Suprapubic skin (tissue), 4 donors: ENCODE results near the gene CLCN5. TPM values are rescaled to one million over a fixed set of nuclear protein-coding genes. Genes with fewer than 3 reads are reported as not detected.

Experiments used
- DNase-seq, 2 donors: peaks; one replicate each; pipeline ENCODE4 v3.0.0-alpha.2; 2019; ENCODE audit warnings: low spot score in 2 of 2
- H3K27ac ChIP-seq: fragments of 200-600 bp; sonication (generic); one replicate; pipeline ENCODE4 v1.5.1; 2019
- H3K27me3 ChIP-seq: fragments of 200-600 bp; sonication (generic); one replicate; pipeline ENCODE4 v1.5.1; 2019
- H3K36me3 ChIP-seq: fragments of 200-600 bp; sonication (generic); one replicate; pipeline ENCODE4 v1.5.1; 2019
- H3K4me1 ChIP-seq: fragments of 200-600 bp; sonication (generic); one replicate; pipeline ENCODE4 v1.5.1; 2019
- H3K4me3 ChIP-seq: fragments of 200-600 bp; sonication (generic); one replicate; pipeline ENCODE4 v1.5.1; 2019; ENCODE audit warnings: mild to moderate bottlenecking
- H3K9me3 ChIP-seq: fragments of 200-600 bp; sonication (generic); one replicate; pipeline ENCODE4 v1.5.1; 2019
- EP300 ChIP-seq: sonication (generic); formaldehyde crosslinking; IDR thresholded peaks from one replicate; pipeline ENCODE4 v1.6.1; 2017; ENCODE audit warnings: antibody characterized with exemption
- POLR2A ChIP-seq, 2 donors: fragments of 450-650 bp; IDR thresholded peaks; one replicate each; pipeline ENCODE4 v1.6.1; 2017; ENCODE audit warnings: antibody characterized with exemption in 2 of 2, mild to moderate bottlenecking in 2 of 2, moderate library complexity in 2 of 2
- POLR2AphosphoS5 ChIP-seq, 3 donors: sonication (generic); formaldehyde crosslinking; IDR thresholded peaks; one replicate each; pipeline ENCODE4 v1.6.1; 2017; ENCODE audit warnings: antibody characterized with exemption in 3 of 3
- WGBS: methylation state at CpG from one replicate; pipeline ENCODE4 v1.1.5; 2018; 5-methylcytosine and 5-hydroxymethylcytosine counted together
- total RNA-seq, 4 donors: library from RNA; depleted of rRNA; stranded (reverse); fragments of >200 nt; gene quantifications; one replicate each; pipeline ENCODE4 v1.1.0, GENCODE V29; 2016
- TF ChIP-seq, protein P1 (sequence below), 2 donors: fragments of 200-600 bp in 1 of 2; fragments of 450-650 bp in 1 of 2; sonication (generic) in 1 of 2; IDR thresholded peaks; one replicate each; pipeline ENCODE4 v1.5.1; 2016 to 2019; ENCODE audit warnings: antibody characterized with exemption in 2 of 2, mild to moderate bottlenecking in 1 of 2, moderate library complexity in 1 of 2

Gene CLCN5
- total RNA-seq, 4 donors from 2014 or later: 6.9 to 24.1 (median 11.5) TPM

DNA sequence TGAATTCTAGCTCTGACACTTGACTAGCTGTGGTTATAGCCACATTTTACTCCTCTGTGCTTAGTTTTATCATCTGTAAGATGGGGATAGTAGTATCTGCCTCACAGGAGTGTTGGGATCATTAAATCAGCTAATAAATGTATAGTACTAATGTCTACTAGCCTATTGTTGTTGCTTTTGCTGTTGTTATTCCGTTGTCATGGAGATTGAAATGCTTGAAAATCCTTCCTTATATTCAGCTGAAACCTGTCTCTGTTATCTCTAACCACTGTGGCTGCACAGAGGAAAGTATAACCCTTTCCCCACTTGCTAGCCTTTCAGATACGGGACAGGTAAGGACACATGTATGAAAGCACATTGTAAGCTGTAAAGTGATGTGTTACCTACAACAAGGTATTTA lies 33.9 kb downstream of the CLCN5 start:
- no peak for DNase-seq
- no peaks in the 10 kb centered on the region for H3K27me3 ChIP-seq

DNA sequence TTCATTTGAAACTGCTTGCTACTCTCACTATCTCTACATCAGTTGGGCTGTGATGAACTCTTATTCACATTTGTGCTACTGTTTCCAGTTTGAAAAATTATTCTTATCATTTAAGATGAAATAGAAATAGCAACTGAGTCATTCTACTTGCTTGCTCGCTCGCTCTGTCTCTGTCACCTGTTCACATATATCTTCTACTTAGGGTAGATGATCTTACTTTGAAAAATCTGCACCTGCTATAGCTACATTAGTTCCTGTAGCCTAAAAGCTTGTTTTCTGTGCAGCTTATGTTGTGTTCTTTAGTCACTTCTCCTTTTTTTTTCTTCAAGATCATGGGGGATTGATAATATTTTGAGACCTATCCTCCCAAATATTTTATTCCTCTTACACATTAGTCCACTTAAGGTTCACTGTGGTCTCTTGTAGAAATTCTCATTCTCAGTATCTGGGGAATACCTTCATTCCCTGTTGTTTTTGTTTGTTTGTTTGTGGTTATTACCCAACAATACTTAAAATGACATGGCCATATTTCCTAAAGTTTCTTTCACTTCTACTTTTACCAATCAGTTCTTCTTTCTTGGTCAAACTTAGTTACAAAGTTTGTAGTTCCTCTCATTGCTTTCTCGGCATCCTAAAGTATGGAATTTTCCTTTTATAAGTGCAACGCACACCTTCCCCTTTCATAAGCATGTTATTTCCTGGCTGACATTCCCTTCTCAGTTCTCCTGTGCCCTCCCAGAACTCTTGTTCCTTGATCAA lies 36.5 kb downstream of the CLCN5 start:
- Histone ChIP-seq H3K4me1 (no peaks in the 10 kb centered on the region), H3K4me3 (no peak overlapping the region), H3K27ac (no peak overlapping the region), H3K9me3 (no peaks in the 10 kb centered on the region), H3K27me3 (no peaks in the 10 kb centered on the region), H3K36me3 (no peaks in the 10 kb centered on the region)
- WGBS: 69% methylated on average over 4 of the region's 4 CpGs
- DNase-seq: no peak
- no peak for TF ChIP-seq POLR2A (IDR thresholded peaks at IDR 0.05)
- no peak for TF ChIP-seq POLR2AphosphoS5 (IDR thresholded peaks at IDR 0.05)
- TF ChIP-seq, protein P1, sequence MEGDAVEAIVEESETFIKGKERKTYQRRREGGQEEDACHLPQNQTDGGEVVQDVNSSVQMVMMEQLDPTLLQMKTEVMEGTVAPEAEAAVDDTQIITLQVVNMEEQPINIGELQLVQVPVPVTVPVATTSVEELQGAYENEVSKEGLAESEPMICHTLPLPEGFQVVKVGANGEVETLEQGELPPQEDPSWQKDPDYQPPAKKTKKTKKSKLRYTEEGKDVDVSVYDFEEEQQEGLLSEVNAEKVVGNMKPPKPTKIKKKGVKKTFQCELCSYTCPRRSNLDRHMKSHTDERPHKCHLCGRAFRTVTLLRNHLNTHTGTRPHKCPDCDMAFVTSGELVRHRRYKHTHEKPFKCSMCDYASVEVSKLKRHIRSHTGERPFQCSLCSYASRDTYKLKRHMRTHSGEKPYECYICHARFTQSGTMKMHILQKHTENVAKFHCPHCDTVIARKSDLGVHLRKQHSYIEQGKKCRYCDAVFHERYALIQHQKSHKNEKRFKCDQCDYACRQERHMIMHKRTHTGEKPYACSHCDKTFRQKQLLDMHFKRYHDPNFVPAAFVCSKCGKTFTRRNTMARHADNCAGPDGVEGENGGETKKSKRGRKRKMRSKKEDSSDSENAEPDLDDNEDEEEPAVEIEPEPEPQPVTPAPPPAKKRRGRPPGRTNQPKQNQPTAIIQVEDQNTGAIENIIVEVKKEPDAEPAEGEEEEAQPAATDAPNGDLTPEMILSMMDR (IDR thresholded peaks at IDR 0.05): no peak
- TF ChIP-seq EP300: no peak

More for the DNA sequence above, 33.9 kb downstream of the CLCN5 start:
- H3K27ac ChIP-seq: no peak overlapping the region
- H3K9me3 ChIP-seq: no peaks in the 10 kb centered on the region
- WGBS: 73% methylated on average over 2 of the region's 2 CpGs
- no peak overlapping the region for H3K4me3 ChIP-seq
- H3K36me3 ChIP-seq: no peaks in the 10 kb centered on the region
- TF ChIP-seq POLR2AphosphoS5 (IDR thresholded peaks at IDR 0.05) (no peak), POLR2A (IDR thresholded peaks at IDR 0.05) (no peak), EP300 (no peak)
- TF ChIP-seq, protein P1 (IDR thresholded peaks at IDR 0.05): no peak
- H3K4me1 ChIP-seq: no peaks in the 10 kb centered on the region

DNA sequence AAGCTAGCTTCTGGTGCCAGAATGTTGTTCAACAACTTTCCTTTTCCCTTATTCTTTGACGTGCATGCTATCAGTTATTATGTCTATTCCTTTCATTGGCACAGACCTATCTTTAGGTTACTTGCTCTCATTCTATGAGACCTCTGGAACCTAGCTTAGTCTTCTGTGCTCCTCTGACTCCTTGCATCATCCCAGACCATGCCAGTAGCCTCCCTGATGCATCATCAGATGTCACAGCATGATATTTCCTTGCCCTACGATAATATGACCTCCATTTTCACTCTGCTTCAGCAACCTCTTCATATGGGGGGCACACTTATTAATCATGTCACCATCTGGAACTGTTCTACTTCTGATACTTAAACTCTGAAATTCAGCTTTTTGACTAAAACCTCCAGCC lies 37.2 kb downstream of the CLCN5 start:
- no peak for DNase-seq
- no peak overlapping the region for H3K4me3 ChIP-seq
- no peak overlapping the region for H3K27ac ChIP-seq
- no peaks in the 10 kb centered on the region for H3K36me3 ChIP-seq
- no peaks in the 10 kb centered on the region for H3K4me1 ChIP-seq
- TF ChIP-seq, protein P1 (IDR thresholded peaks at IDR 0.05): no peak
- TF ChIP-seq POLR2AphosphoS5 (IDR thresholded peaks at IDR 0.05) (no peak), POLR2A (IDR thresholded peaks at IDR 0.05) (no peak), EP300 (no peak)
- no peaks in the 10 kb centered on the region for H3K27me3 ChIP-seq
- WGBS: 48% methylated on average over 2 of the region's 2 CpGs
- H3K9me3 ChIP-seq: no peaks in the 10 kb centered on the region

DNA sequence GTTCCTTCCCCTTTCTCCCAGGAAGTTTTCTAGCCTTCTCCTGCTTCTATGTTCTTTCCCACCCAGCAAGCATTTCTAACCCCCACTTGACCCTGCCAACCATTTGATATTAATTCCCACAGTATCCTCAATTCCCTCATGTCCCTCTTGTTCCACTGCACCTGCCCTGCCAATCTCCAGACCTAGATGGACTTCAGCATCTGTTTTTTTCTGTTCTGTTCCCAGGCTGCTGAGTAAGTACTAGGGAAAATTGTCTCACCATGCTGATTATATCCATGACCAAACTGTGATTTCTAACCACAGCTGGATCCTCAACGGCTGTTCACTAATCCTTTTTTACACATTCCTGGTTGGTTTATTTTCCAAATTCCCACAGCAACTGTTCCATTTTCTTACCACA lies 37.7 kb downstream of the CLCN5 start:
- no peak overlapping the region for H3K4me3 ChIP-seq

DNA sequence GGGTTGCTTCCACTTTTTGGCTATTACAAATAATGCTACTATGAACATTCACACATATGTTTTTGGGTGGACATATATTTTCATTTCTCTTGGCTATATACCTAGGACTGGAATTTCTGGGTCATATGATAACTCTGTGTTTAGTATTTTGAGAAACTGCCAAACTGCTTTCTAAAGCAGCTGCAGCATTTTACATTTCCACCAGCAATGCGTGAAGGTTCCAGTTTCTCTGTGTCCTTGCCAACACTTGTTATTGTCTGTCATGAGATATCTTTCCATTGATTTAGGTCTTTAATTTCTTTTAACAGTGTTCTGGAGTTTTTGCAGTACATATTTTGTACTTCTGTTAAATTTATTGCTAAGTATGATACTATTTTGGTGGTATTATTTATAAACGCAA lies 48.3 kb downstream of the CLCN5 start:
- Histone ChIP-seq H3K27ac (no peak overlapping the region), H3K27me3 (no peaks in the 10 kb centered on the region), H3K36me3 (no peaks in the 10 kb centered on the region), H3K4me1 (no peaks in the 10 kb centered on the region), H3K9me3 (no peaks in the 10 kb centered on the region), H3K4me3 (no peak overlapping the region)
- DNase-seq: no peak
- 91% methylated on average over 2 of the region's 2 CpGs for WGBS
- TF ChIP-seq, protein P1 (IDR thresholded peaks at IDR 0.05): no peak
- TF ChIP-seq POLR2A (IDR thresholded peaks at IDR 0.05) (no peak), EP300 (no peak), POLR2AphosphoS5 (IDR thresholded peaks at IDR 0.05) (no peak)

More for the DNA sequence above, 37.7 kb downstream of the CLCN5 start:
- no peaks in the 10 kb centered on the region for H3K9me3 ChIP-seq
- H3K4me1 ChIP-seq: no peaks in the 10 kb centered on the region
- no peaks in the 10 kb centered on the region for H3K27me3 ChIP-seq
- H3K36me3 ChIP-seq: no peaks in the 10 kb centered on the region
- TF ChIP-seq POLR2A (IDR thresholded peaks at IDR 0.05) (no peak), POLR2AphosphoS5 (IDR thresholded peaks at IDR 0.05) (no peak), EP300 (no peak)
- TF ChIP-seq, protein P1 (IDR thresholded peaks at IDR 0.05): no peak
- 77% methylated on average over 1 of the region's 1 CpG for WGBS
- no peak for DNase-seq
- H3K27ac ChIP-seq: no peak overlapping the region
